ENCODE measurements around the gene UGT1A5.

GRCh38 chr2:233817995-233818638, 105.4 kb downstream of the UGT1A5 start:
- TF ChIP-seq CTCF (tag by site-specific recombination; IDR thresholded peaks at IDR 0.05) (no peak), ZNF670 (tag by site-specific recombination; IDR thresholded peaks at IDR 0.05; ENCODE audit: low read depth) (no peak), GFI1B (tag by site-specific recombination; IDR thresholded peaks at IDR 0.05) (no peak), TRIM28 (IDR thresholded peaks at IDR 0.05; ENCODE audit: borderline replicate concordance, low read length) (no peak), ZNF274 (IDR thresholded peaks at IDR 0.05; ENCODE audit: low read length) (no peak), ZNF274 (tag by site-specific recombination; IDR thresholded peaks at IDR 0.05; ENCODE audit: borderline replicate concordance) (no peak), ZNF140 (tag by site-specific recombination; IDR thresholded peaks at IDR 0.05) (no peak), ZNF26 (tag by site-specific recombination; IDR thresholded peaks at IDR 0.05) (no peak), KLF10 (tag by site-specific recombination; IDR thresholded peaks at IDR 0.05) (no peak)

All from HEK293 (cell line).